Inflammatory macrophage (primary cell): ENCODE results near the gene SLC17A9.
A peak's percentile ranks its signal among the peaks of the same experiment; 100 is the strongest.
"Not testable (repeated sequence)": the region's sequence is repeated elsewhere in the genome, so short reads cannot be mapped to it uniquely, and the experiment has no call there.

ENCODE experiments used
- DNase-seq, 2 donors: peaks; one replicate each; pipeline ENCODE4 v3.0.0-alpha.2; 2020 to 2022

The SLC17A9 gene

GRCh38 chr20:62956387-62957135, 4.1 kb downstream of the SLC17A9 start:
- DNase-seq: no peak

GRCh38 chr20:62957136-62958117, 4.9 kb downstream of the SLC17A9 start:
- DNase-seq: no peak

- DNase-seq: no peak
These were observed 6.0 kb downstream of the SLC17A9 start for GRCh38 chr20:62958388-62959100.

GRCh38 chr20:62959101-62959971, 6.8 kb downstream of the SLC17A9 start:
- DNase-seq: no peak

- no peak for DNase-seq
These were observed 7.5 kb downstream of the SLC17A9 start for GRCh38 chr20:62959998-62960436.

GRCh38 chr20:62960446-62961309, 8.2 kb downstream of the SLC17A9 start:
- DNase-seq: not testable (repeated sequence)

- no peak for DNase-seq
These were observed 8.8 kb downstream of the SLC17A9 start for GRCh38 chr20:62961310-62961783.

GRCh38 chr20:62961799-62962198, 9.3 kb downstream of the SLC17A9 start:
- DNase-seq: no peak

GRCh38 chr20:62962221-62962879, 9.8 kb downstream of the SLC17A9 start:
- DNase-seq: no peak

GRCh38 chr20:62962891-62963613, 10.5 kb downstream of the SLC17A9 start:
- no peak for DNase-seq

- no peak for DNase-seq
These were observed 11.3 kb downstream of the SLC17A9 start for GRCh38 chr20:62963614-62964397.

GRCh38 chr20:62964700-62965099, 12.2 kb downstream of the SLC17A9 start:
- DNase-seq: peak; percentile 37 to 53

GRCh38 chr20:62965363-62965771, 12.9 kb downstream of the SLC17A9 start:
- DNase-seq: no peak

GRCh38 chr20:62966212-62967148, 14.0 kb downstream of the SLC17A9 start:
- DNase-seq: no peak

- DNase-seq: no peak
These were observed 14.6 kb downstream of the SLC17A9 start for GRCh38 chr20:62967149-62967501.

GRCh38 chr20:62967628-62968351, 15.3 kb downstream of the SLC17A9 start:
- no peak for DNase-seq
